Bronchial epithelial cell (primary cell): ENCODE measurements around the gene PRR15L. TPM values are rescaled to one million over a fixed set of nuclear protein-coding genes. Genes with fewer than 3 reads are reported as not detected.

Experiments used
- DNase-seq: peaks from one replicate; pipeline ENCODE4 v3.0.0-alpha.2; 2010; ENCODE audit warnings: low read depth
- FAIRE-seq: peaks from 2 replicates; lab custom pipeline; 2011; peaks lifted over from hg19 to GRCh38; lab: Jason Lieb, UNC
- H3K27me3 ChIP-seq: 2 replicates; pipeline ENCODE4 v1.5.1; 2011; ENCODE audit warnings: low read length; ENCODE audit not compliant: control insufficient read depth, insufficient read depth
- H3K36me3 ChIP-seq: 2 replicates; pipeline ENCODE4 v1.5.1; 2011; ENCODE audit warnings: low read length; ENCODE audit not compliant: control insufficient read depth, insufficient read depth
- H3K4me3 ChIP-seq: 2 replicates; pipeline ENCODE4 v1.5.1; 2011; ENCODE audit warnings: mild to moderate bottlenecking, low read depth, low read length, control low read depth
- total RNA-seq: library from RNA; depleted of rRNA; stranded (reverse); fragments of >200 nt; gene quantifications from 2 replicates; pipeline ENCODE4 v1.2.1, GENCODE V29; 2014
- TF ChIP-seq, protein P1 (sequence below): IDR thresholded peaks from 2 replicates; pipeline ENCODE4 v1.5.1; 2011; ENCODE audit warnings: mild to moderate bottlenecking, moderate library complexity, low read length, control low read depth, inconsistent platforms; ENCODE audit not compliant: insufficient read depth, severe bottlenecking

PRR15L gene
- total RNA-seq, 1 donor from 2014 or later = 1.6 TPM

DNA sequence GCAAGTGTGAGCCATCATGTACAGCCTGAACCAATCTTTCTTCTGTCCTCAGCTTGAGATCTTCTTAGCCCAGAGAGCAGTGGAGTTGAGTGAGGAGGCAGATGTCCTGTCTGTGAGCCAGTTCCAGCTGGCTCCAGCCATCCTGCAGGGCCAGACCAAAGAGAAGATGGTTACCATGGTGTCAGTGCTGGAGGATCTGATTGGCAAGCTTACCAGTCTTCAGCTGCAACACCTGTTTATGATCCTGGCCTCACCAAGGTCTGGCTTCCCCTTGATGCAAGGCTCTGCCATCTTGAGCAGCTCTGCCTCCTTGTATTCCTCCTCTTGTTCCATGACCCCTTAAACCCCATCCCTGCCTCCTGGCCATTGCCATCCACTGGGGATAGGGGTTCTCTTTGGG, 22.9 kb upstream of the PRR15L start:
- H3K27me3 ChIP-seq = no peaks in the 10 kb centered on the region
- TF ChIP-seq, protein P1, sequence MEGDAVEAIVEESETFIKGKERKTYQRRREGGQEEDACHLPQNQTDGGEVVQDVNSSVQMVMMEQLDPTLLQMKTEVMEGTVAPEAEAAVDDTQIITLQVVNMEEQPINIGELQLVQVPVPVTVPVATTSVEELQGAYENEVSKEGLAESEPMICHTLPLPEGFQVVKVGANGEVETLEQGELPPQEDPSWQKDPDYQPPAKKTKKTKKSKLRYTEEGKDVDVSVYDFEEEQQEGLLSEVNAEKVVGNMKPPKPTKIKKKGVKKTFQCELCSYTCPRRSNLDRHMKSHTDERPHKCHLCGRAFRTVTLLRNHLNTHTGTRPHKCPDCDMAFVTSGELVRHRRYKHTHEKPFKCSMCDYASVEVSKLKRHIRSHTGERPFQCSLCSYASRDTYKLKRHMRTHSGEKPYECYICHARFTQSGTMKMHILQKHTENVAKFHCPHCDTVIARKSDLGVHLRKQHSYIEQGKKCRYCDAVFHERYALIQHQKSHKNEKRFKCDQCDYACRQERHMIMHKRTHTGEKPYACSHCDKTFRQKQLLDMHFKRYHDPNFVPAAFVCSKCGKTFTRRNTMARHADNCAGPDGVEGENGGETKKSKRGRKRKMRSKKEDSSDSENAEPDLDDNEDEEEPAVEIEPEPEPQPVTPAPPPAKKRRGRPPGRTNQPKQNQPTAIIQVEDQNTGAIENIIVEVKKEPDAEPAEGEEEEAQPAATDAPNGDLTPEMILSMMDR = no peak
- H3K36me3 ChIP-seq = peaks cover 15% of the 10 kb centered on the region
- no peak overlapping the region for H3K4me3 ChIP-seq
- FAIRE-seq = no peak
- DNase-seq = no peak

DNA sequence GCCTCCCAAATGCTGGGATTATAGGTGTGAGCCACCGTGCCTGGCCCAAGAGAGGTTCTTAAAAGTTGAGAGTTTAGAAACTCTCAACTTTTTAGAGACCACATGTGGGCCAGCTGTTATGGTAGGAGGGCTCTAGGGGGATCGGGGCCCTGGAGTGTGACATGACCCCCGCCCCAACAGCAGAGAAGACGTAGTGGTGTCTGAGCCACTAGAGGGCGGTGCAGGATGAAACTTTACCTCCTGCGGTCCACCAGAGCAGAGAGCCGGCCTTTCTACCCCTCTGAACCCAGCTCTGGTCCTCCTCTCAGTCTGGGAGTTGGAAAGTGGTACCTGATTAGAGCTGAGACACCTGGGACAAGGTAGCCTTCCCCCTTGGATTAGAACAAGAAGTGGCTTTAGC, 20.6 kb upstream of the PRR15L start:
- no peaks in the 10 kb centered on the region for H3K27me3 ChIP-seq
- no peak overlapping the region for H3K4me3 ChIP-seq
- H3K36me3 ChIP-seq = peaks cover 25% of the 10 kb centered on the region
- DNase-seq = peak; percentile 28
- TF ChIP-seq, protein P1 = peak; percentile 78
- no peak for FAIRE-seq

DNA sequence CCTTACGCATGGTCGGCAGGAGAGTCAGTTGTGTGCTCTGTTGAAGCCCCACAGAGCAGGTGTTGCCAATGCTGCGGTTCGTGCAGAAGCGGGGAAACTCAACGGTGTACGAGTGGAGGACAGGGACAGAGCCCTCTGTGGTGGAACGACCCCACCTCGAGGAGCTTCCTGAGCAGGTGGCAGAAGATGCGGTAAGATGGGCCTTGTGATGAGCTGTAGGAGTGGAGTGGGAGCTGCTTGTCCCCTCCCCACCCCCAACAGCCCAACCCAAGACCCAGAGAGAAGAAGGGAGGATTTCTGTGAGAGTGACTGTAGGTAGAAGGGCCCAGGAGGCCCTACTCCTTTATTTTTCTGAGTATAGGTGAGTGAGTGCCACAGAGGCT, 18.1 kb upstream of the PRR15L start:
- Histone ChIP-seq H3K4me3 (no peak overlapping the region), H3K36me3 (peaks cover 25% of the 10 kb centered on the region), H3K27me3 (no peaks in the 10 kb centered on the region)
- FAIRE-seq (no peak), DNase-seq (no peak)
- TF ChIP-seq, protein P1 = no peak

DNA sequence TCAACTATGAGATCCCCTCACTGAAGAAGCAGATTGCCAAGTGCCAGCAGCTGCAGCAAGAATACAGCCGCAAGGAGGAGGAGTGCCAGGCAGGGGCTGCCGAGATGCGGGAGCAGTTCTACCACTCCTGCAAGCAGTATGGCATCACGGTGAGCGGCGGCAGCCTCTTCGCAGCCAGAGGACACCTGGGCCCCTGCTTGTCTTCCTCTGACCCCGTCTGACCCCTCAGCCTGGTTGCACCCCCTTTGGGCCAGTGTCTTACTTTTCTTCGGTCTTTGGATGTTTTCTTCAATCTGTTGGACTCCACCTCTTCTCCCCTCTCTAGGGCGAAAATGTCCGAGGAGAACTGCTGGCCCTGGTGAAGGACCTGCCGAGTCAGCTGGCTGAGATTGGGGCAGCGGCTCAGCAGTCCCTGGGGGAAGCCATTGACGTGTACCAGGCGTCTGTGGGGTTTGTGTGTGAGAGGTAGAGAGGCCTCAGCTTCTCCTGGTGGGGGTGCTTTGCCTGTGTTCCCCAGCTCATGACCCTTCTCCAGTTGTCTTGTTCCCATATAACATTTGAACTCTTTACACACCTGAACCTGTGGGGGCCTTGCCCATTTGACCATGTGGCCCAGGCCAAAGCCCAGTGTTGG, 17.6 kb upstream of the PRR15L start:
- DNase-seq (no peak), FAIRE-seq (no peak)
- no peak overlapping the region for H3K4me3 ChIP-seq
- no peaks in the 10 kb centered on the region for H3K27me3 ChIP-seq
- peaks cover 23% of the 10 kb centered on the region for H3K36me3 ChIP-seq
- TF ChIP-seq, protein P1 = no peak

DNA sequence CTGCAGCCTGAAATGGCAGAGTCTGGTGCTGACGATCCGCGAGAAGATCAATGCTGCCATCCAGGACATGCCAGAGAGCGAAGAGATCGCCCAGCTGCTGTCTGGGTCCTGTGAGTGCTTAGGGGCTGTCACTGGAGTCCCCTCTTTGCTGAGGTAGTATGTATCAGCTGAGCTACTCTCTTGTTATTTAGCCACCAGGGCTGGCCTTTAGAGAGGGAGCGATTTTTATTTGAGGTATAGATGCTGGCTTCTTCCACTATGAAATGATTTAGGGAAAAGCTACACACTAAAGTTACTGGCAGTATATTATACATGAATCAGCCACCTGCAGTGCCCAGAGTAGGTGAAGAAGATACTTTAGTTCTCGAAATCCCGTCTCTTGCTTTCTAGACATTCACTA, 15.9 kb upstream of the PRR15L start:
- TF ChIP-seq, protein P1 = no peak
- Histone ChIP-seq H3K27me3 (no peaks in the 10 kb centered on the region), H3K36me3 (peaks cover 16% of the 10 kb centered on the region), H3K4me3 (no peak overlapping the region)
- DNase-seq = no peak
- FAIRE-seq = no peak
